ENCODE data around the gene TXNRD2. TPM values are rescaled to one million over a fixed set of nuclear protein-coding genes. Genes with fewer than 3 reads are reported as not detected.
A peak's percentile ranks its signal among the peaks of the same experiment; 100 is the strongest.
"Not testable (repeated sequence)": the region's sequence is repeated elsewhere in the genome, so short reads cannot be mapped to it uniquely, and the experiment has no call there.

The TXNRD2 gene
- total RNA-seq, 1 experiment from 2014 or later, result 33.7 TPM

GRCh38 chr22:19940536-19941364, 868 bp downstream of the TXNRD2 start:
- Mint-ChIP-seq H3K36me3 (ENCODE audit: insufficient read depth, unreplicated experiment) (peaks cover 35% of the 10 kb centered on the region), H3K4me3 (ENCODE audit: low read depth, unreplicated experiment) (peak overlapping the region; percentile 93), H3K4me1 (ENCODE audit: low read depth, unreplicated experiment) (peaks cover 14% of the 10 kb centered on the region), H3K27me3 (ENCODE audit: unreplicated experiment) (no peaks in the 10 kb centered on the region), H3K27ac (ENCODE audit: unreplicated experiment) (peak overlapping the region; percentile 94), H3K9me3 (ENCODE audit: low read depth, unreplicated experiment) (peaks cover 9% of the 10 kb centered on the region)
- intact Hi-C loops (cut with micrococcal nuclease; ENCODE audit: unreplicated experiment), result no loop called here
- no peak for DNase-seq
- TF ChIP-seq CTCF (IDR thresholded peaks at IDR 0.05; ENCODE audit: unreplicated experiment), result no peak
- CTCF ChIA-PET, result interaction anchor here (1.1 kb wide), 1 partner anchor 31 kb away, joined by 3 read pairs; no protein-coding TSS in a partner anchor
- no TSS peak for BruUV-seq (replicated peaks)

- Mint-ChIP-seq H3K9me3 (ENCODE audit: low read depth, unreplicated experiment) (peaks cover 12% of the 10 kb centered on the region), H3K27ac (ENCODE audit: unreplicated experiment) (no peak overlapping the region), H3K4me3 (ENCODE audit: low read depth, unreplicated experiment) (no peak overlapping the region), H3K27me3 (ENCODE audit: unreplicated experiment) (no peaks in the 10 kb centered on the region), H3K4me1 (ENCODE audit: low read depth, unreplicated experiment) (no peaks in the 10 kb centered on the region), H3K36me3 (ENCODE audit: insufficient read depth, unreplicated experiment) (peaks cover 22% of the 10 kb centered on the region)
- no peak for TF ChIP-seq CTCF (IDR thresholded peaks at IDR 0.05; ENCODE audit: unreplicated experiment)
- DNase-seq, result no peak
- intact Hi-C loops (cut with micrococcal nuclease; ENCODE audit: unreplicated experiment), result no loop called here
- CTCF ChIA-PET, result no interaction called here
- BruUV-seq (replicated peaks), result no TSS peak
Measured at GRCh38 chr22:19937616-19938473, 3.8 kb downstream of the TXNRD2 start.

- H3K4me3 Mint-ChIP-seq (ENCODE audit: low read depth, unreplicated experiment), result no peak overlapping the region
- peaks cover 9% of the 10 kb centered on the region for H3K36me3 Mint-ChIP-seq (ENCODE audit: insufficient read depth, unreplicated experiment)
- no peaks in the 10 kb centered on the region for H3K4me1 Mint-ChIP-seq (ENCODE audit: low read depth, unreplicated experiment)
- no peaks in the 10 kb centered on the region for H3K27me3 Mint-ChIP-seq (ENCODE audit: unreplicated experiment)
- peaks cover 12% of the 10 kb centered on the region for H3K9me3 Mint-ChIP-seq (ENCODE audit: low read depth, unreplicated experiment)
- CTCF ChIA-PET, result no interaction called here
- no peak overlapping the region for H3K27ac Mint-ChIP-seq (ENCODE audit: unreplicated experiment)
- intact Hi-C loops (cut with micrococcal nuclease; ENCODE audit: unreplicated experiment), result no loop called here
- no peak for DNase-seq
- TF ChIP-seq CTCF (IDR thresholded peaks at IDR 0.05; ENCODE audit: unreplicated experiment), result no peak
- no TSS peak for BruUV-seq (replicated peaks)
Measured at GRCh38 chr22:19936513-19936912, 5.1 kb downstream of the TXNRD2 start.

GRCh38 chr22:19935123-19935718, 6.4 kb downstream of the TXNRD2 start:
- H3K4me3 Mint-ChIP-seq (ENCODE audit: low read depth, unreplicated experiment); H3K27me3 Mint-ChIP-seq (ENCODE audit: unreplicated experiment); H3K27ac Mint-ChIP-seq (ENCODE audit: unreplicated experiment); CTCF ChIA-PET; BruUV-seq (replicated peaks); H3K36me3 Mint-ChIP-seq (ENCODE audit: insufficient read depth, unreplicated experiment); DNase-seq; intact Hi-C loops (cut with micrococcal nuclease; ENCODE audit: unreplicated experiment); H3K4me1 Mint-ChIP-seq (ENCODE audit: low read depth, unreplicated experiment): not testable (repeated sequence)
- H3K9me3 Mint-ChIP-seq (ENCODE audit: low read depth, unreplicated experiment), result peaks cover 12% of the 10 kb centered on the region
